ENCODE data around the gene RAI2.
A peak's percentile ranks its signal among the peaks of the same experiment; 100 is the strongest.
"Not testable (repeated sequence)": the region's sequence is repeated elsewhere in the genome, so short reads cannot be mapped to it uniquely, and the experiment has no call there.

Gene RAI2

DNA sequence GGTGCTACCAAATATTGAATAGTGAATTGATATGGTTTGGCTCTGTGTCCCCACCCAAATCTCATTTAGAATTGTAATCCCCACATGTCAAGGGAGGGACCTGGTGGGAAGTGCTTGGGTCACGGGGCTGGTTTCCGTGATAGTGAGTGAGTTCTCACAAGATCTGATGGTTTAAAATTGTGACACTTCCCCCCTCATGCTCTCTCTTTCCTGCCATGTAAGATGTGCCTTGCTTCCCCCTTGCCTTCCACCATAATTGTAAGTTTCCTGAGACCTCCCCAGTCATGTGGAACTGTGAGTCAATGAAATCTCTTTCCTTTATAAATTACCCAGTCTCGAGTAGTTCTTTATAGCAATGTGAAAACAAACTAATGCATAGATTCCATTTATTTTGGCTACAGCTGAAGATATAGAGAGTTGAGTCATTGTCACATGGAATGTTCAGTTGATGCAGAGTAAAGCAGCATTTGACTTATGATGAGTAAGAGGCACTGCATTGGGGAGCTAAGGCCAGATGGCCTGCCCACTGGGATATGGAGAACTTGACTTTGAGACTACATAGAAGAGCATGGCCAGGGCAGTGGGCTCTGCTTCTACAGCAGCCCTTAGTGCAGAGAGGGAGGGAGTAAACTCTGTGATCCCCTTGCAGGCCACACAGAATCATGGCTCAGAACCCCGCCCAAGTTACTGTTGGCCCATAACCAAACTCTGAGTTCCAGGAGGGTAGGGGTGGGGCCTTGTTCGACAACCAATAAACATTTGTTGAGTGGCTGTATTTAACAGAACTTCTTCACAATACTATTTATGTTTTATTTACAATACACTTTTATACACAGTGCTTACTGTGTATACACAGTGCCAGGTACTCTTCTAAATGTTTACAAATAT, 34.2 kb downstream of the RAI2 start:
- no peak for DNase-seq

DNA sequence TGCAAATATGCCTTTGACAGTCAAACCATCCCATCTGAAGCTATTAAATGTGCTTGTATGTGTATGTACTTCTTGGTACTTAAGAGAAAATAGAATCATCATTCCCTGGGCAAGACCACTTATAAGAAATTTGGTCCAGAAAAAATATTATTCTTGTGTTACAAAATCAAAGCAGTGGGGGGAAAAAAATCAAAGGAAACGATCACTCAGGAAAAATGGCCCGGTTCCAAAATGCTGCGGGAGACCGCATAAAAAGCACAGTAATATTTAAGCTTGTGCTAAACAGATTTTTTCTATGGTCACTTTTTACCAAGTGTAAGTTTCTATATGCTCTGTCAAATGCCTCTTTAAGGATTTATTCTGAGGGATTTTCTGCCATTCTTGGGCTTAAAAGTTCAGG, 36.1 kb downstream of the RAI2 start:
- no peak for DNase-seq

DNA sequence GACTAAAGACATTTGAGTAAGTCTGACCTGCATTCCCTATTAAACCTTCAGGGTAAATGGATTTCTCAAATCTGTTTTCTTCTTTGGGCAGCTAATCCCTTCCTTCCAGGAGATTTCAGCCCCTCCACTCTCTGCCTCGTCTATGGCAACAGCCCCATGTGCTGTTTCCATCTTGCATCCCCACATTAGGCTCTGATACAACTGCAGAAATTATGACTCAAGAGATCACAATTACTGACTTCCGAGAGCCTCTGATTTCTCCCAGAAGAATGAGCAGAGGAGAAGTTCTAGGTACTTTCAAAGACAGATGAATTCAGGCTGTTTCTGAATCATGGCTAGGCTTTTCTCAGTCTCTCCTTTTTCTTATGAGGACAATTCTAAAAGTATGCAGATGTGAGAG, 38.7 kb downstream of the RAI2 start:
- no peak for DNase-seq

DNA sequence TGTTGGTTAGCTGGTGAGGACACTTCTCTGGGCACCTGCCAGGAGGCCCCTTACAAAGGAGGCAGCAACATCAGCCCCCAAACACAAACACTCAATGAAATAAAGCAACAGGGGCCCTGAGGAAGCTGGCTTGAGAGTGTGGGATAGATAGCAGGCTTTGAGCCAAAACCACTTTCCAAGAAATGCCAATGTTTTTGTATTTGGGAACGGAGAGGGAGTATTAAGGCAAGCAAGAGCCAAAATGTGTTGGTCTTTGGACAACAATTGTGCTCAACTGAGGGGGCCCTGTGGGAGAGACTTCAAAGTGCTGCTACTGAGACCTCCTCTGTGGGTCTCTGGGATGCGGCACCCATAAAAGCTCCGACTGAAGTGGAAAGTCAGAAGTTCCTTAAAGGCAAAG, 41.0 kb downstream of the RAI2 start:
- no peak for DNase-seq

DNA sequence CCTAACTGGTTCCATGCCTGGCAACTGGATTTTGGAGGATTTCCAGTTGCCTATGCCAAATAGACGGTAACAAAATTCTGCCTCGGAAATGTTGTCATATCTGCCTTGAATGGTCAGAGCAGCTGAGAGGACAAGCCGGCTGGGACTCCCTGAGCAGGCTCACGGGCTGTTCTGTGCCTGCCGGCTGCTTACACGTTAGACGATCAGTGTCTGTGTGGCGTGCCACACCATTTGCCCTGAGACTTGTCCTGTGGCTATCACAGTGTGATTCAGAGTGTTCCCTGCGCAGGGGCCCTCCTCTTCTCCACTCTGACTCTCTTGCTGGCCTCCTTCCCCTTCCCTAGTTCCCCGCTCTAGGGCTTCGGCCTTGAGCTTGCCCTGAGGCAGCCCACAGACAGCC, 42.4 kb downstream of the RAI2 start:
- DNase-seq = no peak

DNA sequence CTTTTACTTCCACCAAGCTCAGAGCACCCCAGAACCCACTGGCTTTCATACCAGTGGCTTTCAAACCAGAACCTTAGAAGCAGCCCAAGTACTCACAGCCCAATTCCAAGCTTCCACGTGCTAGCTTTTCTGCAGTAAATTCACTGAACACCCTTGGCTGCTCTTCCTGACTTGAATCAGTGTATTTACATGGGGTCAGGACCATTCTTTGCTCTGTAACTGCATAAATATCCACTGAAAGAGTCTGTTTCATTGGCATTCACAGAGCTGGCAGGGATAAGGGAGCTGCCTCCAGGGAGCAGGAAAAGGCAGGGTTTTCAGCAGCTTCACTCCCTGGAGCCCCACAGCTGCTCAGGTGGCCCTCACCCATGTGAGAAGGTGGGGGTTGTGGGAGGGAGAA, 43.8 kb downstream of the RAI2 start:
- no peak for DNase-seq

DNA sequence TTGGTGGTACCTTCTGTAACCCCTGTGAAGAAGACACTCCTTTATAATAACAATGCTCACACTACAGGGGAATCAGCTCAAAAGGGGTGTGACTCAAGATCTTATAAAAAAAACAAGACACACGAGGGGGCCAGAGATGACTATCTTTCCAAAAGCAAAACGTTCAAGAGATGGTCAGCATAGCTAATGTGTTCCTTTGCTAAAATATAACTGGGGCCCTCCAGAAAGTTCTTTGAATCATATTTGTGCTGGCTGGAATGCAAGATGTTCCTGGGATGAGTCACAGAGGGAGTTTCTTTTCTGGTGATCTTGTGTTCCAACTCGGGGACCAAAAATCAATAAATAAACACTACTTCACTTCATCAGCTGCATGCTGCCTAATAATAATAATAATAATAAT, 46.5 kb downstream of the RAI2 start:
- DNase-seq = no peak

DNA sequence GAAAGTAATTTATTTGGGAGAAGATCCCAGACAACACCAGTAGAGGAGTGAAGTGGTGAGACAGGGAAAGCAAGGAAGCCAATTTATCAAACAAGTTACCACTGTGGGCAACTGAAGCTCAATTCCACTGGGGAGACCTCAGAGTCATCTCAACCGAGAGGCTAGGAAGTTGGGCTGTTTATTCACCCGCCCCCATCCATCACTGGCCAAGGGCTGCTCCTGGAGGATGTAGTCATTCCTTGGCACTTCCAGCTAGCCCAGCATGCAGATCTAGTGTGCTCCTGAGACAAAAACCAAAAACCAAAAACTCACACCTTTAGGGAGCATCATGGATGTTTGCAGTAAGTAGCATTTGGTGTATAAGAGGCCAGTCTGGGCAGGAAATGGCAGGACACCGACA, 47.0 kb downstream of the RAI2 start:
- no peak for DNase-seq

DNA sequence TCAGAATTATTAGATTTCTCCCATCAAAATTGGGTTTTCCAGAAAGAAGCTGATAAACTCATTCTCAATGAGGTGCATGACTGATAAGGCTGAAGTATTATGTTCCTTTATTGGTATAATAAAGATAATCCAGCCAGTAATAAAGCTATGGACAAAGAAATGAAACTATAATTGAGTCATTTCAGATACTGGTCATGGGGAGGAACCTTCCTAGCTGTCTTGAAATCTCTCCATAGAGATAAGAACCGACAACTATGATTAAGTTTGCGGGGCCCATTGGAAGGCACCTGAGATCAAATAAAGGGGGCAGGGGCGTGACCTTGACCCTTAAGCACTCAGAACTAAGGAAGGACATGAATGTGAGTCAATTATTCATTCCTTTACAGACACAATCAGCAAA, 47.8 kb downstream of the RAI2 start:
- no peak for DNase-seq

DNA sequence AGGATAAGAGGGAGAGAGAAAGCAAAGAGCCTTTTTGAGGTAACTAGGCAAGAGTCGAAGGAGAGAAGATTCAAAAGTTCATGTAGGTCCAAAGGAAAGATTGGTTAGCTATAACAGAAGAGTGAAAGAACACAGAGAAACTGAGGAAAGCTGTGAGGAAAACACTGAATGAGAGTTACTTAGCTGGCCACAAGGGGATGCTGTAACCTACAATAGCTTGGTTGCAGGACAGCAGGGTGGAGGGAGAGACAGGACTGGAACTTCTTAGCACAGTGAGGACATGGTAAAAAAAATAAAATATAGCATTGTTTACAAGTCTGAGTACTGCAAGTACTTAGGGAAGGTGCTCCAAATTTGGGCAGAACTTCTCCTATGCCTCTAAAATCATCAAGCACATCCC, 48.3 kb downstream of the RAI2 start:
- DNase-seq = no peak

DNA sequence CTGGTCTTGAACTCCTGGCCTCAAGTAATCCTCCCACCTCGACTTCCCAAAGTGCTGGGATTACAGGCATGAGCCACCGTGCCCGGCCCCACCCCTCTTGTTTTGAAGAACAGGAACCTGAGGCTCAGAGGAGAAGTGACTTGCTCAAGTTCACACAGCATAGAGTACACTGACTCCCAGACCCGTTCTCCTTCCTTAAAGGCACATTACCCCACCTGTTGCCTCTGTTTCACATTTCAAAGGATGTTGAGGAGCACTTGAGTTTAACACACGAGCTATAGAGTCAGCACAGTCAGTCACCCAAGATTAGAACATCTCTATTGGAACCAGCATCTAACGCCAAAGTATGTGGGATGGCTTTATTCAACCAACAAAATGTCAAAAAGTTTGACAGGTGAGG, 51.1 kb downstream of the RAI2 start:
- no peak for DNase-seq

DNA sequence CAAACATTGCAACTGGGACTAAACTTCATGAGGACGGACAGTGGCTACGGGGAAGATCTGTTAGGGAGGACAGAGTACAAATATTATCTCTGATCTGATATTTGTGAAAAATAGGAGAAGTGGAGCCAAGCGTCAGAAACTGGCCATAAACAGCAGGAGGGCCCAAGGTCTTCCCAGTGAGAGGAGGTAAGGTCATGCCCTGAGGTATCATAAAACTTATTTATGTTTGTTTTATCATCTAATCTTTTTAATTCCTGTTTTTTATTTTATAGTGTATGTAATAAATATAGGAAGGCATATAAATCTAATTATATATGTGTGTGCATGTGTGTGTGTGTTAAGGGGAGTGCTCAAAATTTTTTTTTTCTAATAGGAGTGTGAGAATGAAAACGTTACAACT, 51.8 kb downstream of the RAI2 start:
- no peak for DNase-seq

DNA sequence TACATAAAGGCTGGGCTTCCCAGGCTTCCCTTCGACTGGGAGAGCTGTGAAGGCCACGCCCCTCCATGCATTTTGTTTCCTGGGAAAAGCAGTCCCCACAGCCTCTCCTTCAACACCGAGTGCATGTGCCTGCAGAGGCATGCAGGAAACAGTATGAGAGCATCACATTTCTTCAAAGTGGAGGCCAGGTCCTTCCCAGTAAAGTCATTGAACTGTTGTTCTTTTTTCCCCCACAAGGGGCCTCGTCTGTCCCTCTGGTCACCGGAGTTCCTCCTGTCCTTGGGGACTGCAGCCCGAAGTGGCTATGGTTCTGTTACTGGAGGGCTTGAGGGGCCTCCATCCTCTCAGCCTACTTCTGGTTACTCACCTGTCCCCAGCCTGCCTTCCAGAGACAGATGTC, 56.0 kb downstream of the RAI2 start:
- no peak for DNase-seq

DNA sequence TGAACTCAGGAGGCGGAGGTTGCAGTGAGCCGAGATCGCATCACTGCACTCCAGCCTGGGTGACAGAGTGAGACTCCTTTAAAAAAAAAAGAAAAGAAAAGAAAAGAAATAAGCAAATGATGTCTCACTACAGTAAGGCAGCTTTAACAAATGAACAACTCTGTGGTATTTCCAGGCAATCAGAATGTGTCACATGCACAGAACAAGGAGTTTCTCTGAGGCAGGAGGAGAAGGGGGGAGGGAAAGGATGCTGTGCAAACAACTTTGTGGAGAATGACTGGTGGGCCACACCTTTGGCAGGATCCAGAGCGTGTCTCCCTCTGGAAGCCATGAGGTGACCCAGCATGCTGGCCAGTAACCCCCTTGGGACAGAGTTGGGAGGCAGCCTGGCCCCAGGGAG, 57.6 kb downstream of the RAI2 start:
- no peak for DNase-seq

DNA sequence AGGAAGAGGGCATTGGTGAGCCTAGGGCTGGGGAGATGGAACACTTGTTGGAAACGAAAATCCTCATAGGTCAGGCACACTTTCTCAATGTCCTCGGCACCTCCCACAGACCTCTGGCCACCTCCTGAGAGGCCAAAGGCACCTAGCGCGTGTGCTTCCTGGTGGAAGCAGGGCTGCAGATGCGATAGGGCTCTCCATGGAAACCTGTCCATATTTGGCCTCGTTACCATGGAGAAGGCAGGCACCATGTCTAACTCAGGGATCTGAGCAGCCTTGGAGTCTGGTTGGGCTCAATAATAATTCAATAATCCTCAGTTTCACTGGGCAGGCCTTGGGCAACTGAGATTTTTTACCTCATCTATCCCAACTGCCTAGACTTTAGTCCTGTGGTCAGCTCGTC, 58.3 kb downstream of the RAI2 start:
- DNase-seq = no peak

DNA sequence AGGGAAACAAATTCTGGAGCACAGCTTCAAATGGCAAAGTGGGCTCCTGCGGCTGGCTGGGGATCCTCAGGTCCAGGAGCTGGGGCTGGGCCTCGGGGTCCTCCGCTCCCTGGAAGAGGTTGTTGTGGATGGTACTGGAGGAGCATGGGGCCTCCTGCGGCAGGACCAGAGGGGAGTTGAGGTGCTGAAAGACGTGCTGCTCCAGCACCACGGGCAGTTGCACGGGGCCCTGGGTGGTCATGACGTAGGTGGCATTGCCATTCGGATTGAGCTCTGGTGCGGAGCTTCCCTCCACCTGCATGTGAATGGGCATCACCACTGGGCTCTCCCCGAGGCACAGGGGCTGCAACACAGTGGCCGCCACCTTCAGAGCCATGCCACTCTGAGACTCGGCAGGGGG, 59.7 kb downstream of the RAI2 start:
- no peak for DNase-seq

DNA sequence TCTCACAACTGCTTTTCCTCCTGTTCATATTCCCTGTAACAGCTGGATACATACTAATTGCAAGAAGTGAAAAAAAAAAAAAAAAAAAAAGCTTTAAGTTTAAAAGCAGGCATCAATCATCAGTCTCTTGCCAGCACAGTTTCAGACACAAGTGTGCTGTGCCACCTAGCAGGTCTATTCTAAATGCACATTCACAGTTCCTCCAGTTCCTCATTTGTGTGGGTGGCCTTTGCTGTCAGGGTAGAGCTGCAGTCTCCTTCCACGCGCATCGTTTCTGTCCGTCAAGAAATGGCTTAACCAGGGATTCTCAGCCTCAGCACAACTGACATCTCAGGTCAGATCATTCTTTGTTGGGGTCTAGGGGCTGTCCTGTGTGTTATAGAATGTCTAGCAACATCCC, 62.2 kb downstream of the RAI2 start:
- no peak for DNase-seq

DNA sequence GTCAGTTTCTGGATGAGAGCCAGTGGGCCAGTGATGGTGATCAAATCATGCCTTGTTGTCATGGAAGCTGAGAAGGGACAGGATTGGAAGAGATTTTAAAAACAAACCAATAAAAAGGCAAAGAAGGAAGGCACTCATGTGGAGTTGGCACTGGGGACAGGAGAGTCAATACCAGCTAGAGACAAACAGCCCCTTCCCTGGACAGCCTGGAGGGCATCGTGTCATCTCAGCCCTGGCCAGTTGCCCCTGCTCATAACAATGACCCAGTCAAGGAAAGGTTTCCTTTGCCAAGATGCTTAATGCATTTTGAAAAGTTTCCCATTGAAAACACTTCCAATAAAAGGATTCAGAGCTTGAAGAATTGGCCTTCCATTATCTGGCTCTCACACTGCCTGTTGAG, 68.3 kb downstream of the RAI2 start:
- DNase-seq = no peak

DNA sequence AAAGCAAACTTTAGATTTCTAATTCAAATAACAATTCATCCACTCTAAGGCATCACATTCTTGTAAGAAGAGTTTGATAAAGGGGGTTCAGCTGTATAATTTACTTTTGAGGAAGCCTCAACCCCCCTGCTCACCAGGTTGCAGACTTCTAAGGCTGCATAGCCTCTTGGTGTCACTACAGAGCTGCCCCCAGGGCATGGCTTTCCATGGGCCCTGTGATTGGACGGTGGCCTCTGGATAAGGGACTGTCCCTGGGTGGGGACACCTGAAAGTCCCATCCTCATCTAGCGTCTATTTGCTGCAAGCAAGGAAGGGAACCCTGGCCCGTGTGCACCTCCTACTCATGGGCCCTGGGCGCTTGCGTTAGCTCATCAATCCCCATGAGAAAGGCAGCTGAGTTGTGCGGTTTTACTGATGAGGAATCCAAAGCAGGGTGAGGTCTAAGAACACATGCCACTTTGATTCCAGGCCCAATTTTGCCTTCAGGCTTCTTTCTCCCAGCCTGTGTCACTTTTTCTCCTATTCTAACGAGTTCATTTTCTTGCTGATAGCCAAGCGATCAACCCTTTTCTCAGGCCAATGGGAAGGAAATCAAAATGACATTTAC, 72.0 kb downstream of the RAI2 start:
- DNase-seq = no peak

DNA sequence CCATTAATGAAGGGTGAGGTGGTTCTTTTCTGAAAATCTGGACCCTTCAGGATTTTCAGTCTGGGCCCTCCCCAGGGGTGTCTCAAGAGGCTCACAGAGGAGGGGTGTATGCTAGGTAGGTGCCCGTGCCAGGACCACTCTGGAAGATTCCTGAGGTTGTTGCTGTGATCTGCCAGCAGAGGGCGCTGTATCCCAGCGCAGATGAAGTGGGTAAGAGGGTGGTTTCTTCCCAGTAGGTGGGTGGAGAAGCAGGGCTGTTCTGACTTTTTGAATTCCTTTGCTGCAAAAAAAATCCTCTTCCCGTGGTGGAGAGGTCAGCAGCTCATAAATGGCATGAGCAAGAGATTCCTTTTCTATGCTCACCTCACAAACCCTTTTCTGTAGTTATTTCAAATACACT, 72.7 kb downstream of the RAI2 start:
- peak; percentile 54 for DNase-seq

DNA sequence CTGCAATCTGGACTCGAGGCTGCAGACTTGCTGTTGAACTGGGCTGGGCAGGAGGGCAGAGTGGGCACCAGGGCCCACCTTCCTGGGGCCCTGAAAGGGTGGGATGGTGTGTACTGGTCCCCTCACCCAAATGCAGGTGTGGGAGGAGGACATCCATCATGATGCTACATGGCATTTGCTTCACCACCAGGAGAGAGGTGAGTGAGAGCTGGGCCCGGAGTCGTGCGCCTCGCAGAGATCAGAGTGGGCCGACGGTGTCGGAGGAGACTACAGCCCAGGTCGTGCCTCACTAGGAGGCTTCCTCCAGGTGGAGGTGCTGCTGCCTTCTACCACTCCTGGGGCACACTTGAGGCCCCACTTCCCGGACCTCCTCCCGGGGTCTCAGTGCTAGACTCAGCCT, 73.5 kb downstream of the RAI2 start:
- DNase-seq = no peak

DNA sequence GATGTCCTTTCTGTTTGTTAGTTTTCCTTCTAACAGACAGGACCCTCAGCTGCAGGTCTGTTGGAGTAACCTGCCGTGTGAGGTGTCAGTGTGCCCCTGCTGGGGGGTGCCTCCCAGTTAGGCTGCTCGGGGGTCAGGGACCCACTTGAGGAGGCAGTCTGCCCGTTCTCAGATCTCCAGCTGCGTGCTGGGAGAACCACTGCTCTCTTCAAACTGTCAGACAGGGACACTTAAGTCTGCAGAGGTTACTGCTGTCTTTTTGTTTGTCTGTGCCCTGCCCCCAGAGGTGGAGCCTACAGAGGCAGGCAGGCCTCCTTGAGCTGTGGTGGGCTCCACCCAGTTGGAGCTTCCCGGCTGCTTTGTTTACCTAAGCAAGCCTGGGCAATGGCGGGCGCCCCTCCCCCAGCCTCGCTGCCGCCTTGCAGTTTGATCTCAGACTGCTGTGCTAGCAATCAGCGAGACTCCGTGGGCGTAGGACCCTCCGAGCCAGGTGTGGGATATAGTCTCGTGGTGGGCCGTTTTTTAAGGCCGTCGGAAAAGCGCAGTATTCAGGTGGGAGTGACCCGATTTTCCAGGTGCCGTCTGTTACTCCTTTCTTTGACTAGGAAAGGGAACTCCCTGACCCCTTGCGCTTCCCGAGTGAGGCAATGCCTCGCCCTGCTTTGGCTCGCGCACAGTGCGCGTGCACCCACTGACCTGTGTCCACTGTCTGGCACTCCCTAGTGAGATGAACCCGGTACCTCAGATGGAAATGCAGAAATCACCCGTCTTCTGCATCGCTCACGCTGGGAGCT, 74.3 kb downstream of the RAI2 start:
- not testable (repeated sequence) for DNase-seq

DNA sequence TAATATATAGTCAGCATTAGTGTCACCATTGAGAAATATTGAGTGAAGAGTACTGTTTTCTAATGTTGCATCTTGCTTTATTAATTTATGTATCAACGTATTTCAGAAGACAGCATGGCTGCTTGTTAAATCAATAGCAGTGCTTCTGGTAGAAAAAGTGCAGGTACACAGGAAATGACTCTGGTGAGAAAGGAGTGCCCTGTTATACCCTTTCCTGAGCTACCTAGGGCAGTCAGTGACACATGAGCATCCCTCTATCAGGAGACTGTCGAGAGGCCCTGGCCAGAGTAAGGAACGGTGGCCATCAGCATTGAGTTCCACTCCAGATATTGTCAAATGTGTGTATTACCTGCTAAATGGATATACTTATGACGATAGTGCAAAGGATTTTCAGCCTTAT, 81.7 kb downstream of the RAI2 start:
- no peak for DNase-seq

DNA sequence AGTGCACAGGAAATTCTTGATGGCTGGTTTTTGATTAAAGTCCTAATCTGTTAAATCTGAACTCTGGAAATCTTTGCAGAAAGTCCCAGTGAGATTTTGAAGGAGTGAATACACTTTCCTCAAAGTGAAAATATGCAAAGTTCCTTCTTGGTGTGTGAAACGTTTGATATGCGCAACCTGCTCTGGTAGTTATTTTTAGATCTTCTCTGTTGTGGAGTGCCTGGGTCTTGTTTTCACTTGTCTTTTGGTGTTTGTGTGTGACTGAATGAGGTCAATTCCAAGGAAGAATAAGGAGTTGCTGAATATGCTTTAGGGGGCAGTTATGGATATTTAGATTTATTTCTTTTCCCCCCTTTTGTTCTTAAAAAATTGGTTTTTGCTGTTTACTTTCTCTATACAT, 82.1 kb downstream of the RAI2 start:
- DNase-seq = no peak
